Measurements from ENCODE around the gene PARD6G. TPM values are rescaled to one million over a fixed set of nuclear protein-coding genes. Genes with fewer than 3 reads are reported as not detected.

PARD6G gene
- total RNA-seq, 6 donors from 2014 or later, result 1.4 to 6.1 (median 3.5) TPM

GRCh38 chr18:80233899-80234298, 13.4 kb downstream of the PARD6G start:
- Histone ChIP-seq H3K9me3 (no peaks in the 10 kb centered on the region), H3K4me3 (no peak overlapping the region), H3K27me3 (no peaks in the 10 kb centered on the region), H3K4me1 (no peaks in the 10 kb centered on the region), H3K27ac (no peak overlapping the region), H3K36me3 (no peaks in the 10 kb centered on the region)
- DNase-seq (no peak), ATAC-seq (ENCODE audit: low FRiP score in 2 of 2) (no peak)
- 84 to 88% methylated on average over 6 to 8 of the region's 8 CpGs for WGBS, 2 donors
- no peak for TF ChIP-seq CTCF (IDR thresholded peaks at IDR 0.05)
- no peak for TF ChIP-seq POLR2A (IDR thresholded peaks at IDR 0.05)
- TF ChIP-seq EP300 (IDR thresholded peaks at IDR 0.05), result no peak
- no peak for TF ChIP-seq POLR2AphosphoS5 (IDR thresholded peaks at IDR 0.05)

DNA sequence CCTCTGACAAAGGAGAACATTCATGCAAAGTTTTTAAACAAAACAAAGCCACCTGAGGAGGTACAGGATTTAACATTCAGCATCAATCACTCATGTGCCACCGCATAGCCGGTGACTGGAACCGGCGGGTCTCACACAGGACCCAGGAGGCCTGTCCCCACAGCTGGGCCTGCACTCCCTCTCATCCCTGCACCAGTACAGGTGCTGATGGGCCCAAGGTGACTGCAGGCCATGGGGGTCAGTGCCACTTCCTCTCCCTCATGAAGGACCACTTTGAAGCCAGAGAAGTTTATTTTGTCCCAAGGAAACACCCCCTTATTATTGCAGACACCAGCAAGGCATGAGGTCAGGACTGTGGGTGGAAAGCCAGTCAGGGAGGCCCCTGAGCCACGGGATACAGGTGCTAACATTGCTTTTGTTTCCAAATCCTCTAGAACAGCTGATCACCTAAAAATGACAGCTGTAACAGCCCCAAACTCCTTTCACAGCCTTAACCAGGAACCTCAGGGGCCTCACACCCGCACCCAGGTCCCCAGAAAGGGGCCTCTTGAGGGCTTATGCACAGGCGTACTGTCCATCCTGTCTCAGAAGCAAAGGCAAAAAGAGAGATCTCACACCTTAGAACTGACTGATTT, 14.0 kb downstream of the PARD6G start:
- no peaks in the 10 kb centered on the region for H3K9me3 ChIP-seq
- H3K27ac ChIP-seq, result no peak overlapping the region
- DNase-seq (no peak), ATAC-seq (ENCODE audit: low FRiP score in 2 of 2) (no peak)
- WGBS, 2 donors, result 72 to 88% methylated on average over 6 to 7 of the region's 7 CpGs
- TF ChIP-seq CTCF (IDR thresholded peaks at IDR 0.05), result no peak
- TF ChIP-seq POLR2A (IDR thresholded peaks at IDR 0.05), result no peak
- no peak for TF ChIP-seq POLR2AphosphoS5 (IDR thresholded peaks at IDR 0.05)
- TF ChIP-seq EP300 (IDR thresholded peaks at IDR 0.05), result no peak
- H3K4me1 ChIP-seq, result no peaks in the 10 kb centered on the region
- H3K4me3 ChIP-seq, result no peak overlapping the region
- no peaks in the 10 kb centered on the region for H3K36me3 ChIP-seq
- H3K27me3 ChIP-seq, result no peaks in the 10 kb centered on the region

DNA sequence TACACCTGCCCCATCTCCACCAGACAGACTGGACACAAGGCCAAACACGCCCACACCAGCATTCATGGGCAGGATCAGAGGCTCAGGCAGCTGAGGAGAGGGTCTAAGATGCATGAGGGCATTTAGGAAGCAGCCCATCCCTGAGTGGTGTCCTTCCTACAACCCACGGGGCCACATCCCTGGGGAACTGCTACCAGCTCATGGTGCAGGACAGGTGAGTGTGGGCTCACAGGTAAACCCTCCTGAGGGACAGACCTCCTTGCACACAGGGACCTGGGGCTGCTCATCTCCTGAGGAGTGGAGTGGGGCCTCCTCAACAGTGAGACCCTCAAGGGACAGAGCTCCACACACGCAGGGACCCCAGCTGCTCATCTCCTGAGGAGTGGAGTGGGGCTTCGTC, 14.6 kb downstream of the PARD6G start:
- no peaks in the 10 kb centered on the region for H3K9me3 ChIP-seq
- H3K4me3 ChIP-seq, result no peak overlapping the region
- DNase-seq (no peak), ATAC-seq (ENCODE audit: low FRiP score in 2 of 2) (no peak)
- TF ChIP-seq CTCF (IDR thresholded peaks at IDR 0.05) (no peak), POLR2AphosphoS5 (IDR thresholded peaks at IDR 0.05) (no peak), EP300 (IDR thresholded peaks at IDR 0.05) (no peak), POLR2A (IDR thresholded peaks at IDR 0.05) (no peak)
- 86 to 92% methylated on average over 3 to 4 of the region's 4 CpGs for WGBS, 2 donors
- no peak overlapping the region for H3K27ac ChIP-seq
- no peaks in the 10 kb centered on the region for H3K27me3 ChIP-seq
- no peaks in the 10 kb centered on the region for H3K4me1 ChIP-seq
- no peaks in the 10 kb centered on the region for H3K36me3 ChIP-seq

- DNase-seq (no peak), ATAC-seq (ENCODE audit: low FRiP score in 2 of 2) (no peak)
- no peak overlapping the region for H3K4me3 ChIP-seq
- no peaks in the 10 kb centered on the region for H3K27me3 ChIP-seq
- no peak overlapping the region for H3K27ac ChIP-seq
- H3K4me1 ChIP-seq, result no peaks in the 10 kb centered on the region
- WGBS, 2 donors, result 92 to 96% methylated on average over 5 of the region's 5 CpGs
- H3K9me3 ChIP-seq, result no peaks in the 10 kb centered on the region
- H3K36me3 ChIP-seq, result no peaks in the 10 kb centered on the region
- TF ChIP-seq POLR2AphosphoS5 (IDR thresholded peaks at IDR 0.05), result no peak
- no peak for TF ChIP-seq EP300 (IDR thresholded peaks at IDR 0.05)
- TF ChIP-seq POLR2A (IDR thresholded peaks at IDR 0.05), result no peak
- no peak for TF ChIP-seq CTCF (IDR thresholded peaks at IDR 0.05)
Observed at GRCh38 chr18:80232030-80232429, 15.3 kb downstream of the PARD6G start.

- H3K4me3 ChIP-seq, result no peak overlapping the region
- no peak overlapping the region for H3K27ac ChIP-seq
- no peaks in the 10 kb centered on the region for H3K4me1 ChIP-seq
- H3K36me3 ChIP-seq, result no peaks in the 10 kb centered on the region
- H3K9me3 ChIP-seq, result no peaks in the 10 kb centered on the region
- DNase-seq, result no peak
- TF ChIP-seq EP300 (IDR thresholded peaks at IDR 0.05) (no peak), POLR2AphosphoS5 (IDR thresholded peaks at IDR 0.05) (no peak), POLR2A (IDR thresholded peaks at IDR 0.05) (no peak), CTCF (IDR thresholded peaks at IDR 0.05) (no peak)
- H3K27me3 ChIP-seq, result no peaks in the 10 kb centered on the region
- peak in 1 of 2 donors; percentile 16 for ATAC-seq (ENCODE audit: low FRiP score in 2 of 2)
- WGBS, 2 donors, result 93 to 98% methylated on average over 7 of the region's 7 CpGs
Observed at GRCh38 chr18:80231616-80232015, 15.7 kb downstream of the PARD6G start.

Measured in upper lobe of left lung (tissue), 6 donors.